Hypothalamus (tissue), 51 donors: ENCODE data around the gene HJV.
"Not testable (repeated sequence)": the region's sequence is repeated elsewhere in the genome, so short reads cannot be mapped to it uniquely, and the experiment has no call there.

ENCODE experiments used
- DNase-seq, 51 donors: peaks; one replicate each; lab custom pipeline; 2025; lab: John Stamatoyannopoulos, UW

Gene HJV, protein sequence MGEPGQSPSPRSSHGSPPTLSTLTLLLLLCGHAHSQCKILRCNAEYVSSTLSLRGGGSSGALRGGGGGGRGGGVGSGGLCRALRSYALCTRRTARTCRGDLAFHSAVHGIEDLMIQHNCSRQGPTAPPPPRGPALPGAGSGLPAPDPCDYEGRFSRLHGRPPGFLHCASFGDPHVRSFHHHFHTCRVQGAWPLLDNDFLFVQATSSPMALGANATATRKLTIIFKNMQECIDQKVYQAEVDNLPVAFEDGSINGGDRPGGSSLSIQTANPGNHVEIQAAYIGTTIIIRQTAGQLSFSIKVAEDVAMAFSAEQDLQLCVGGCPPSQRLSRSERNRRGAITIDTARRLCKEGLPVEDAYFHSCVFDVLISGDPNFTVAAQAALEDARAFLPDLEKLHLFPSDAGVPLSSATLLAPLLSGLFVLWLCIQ

DNA sequence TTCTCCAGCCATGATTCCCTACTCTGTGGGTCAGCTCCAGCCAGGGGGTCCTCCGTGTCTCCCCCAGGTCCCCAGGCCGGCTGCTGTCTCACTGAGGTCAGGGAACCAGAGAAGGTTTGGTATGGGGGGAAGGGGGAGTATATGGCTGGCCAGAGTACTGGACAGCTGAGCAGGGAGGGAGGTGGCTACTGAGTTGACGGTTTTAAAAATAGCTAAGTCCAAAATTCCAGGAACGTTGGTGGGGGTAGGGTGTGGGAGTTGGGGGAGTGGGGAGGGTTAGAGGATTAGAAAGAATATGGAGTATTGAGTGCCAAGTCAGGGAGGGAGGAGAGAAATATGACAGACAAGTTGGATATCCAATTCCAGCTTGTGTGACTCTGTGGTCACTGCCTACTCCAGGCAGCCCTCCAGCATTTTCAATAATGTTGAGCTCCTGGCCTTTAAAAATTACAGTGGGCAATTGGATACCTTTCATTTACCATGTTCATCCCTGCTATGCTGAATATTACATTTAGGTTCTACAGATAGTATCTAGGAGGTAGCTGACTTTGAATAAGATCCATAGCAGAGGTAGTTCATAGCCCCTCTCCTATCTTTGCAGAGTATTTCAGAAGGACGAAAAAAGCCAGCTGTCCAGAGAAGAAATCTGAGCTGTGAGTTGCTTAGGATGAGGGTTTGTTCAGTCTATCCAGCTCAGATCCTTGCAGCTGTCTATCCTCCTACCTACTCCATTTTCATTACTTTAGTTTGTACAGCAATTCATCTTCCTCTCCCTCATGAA lies at the start of gene HJV:
Gene HJV (minus strand): TSS at position 114 of the 781 bp plus-strand sequence. CDS start 1,504 bp downstream, outside the sequence.
- DNase-seq, result no peak

DNA sequence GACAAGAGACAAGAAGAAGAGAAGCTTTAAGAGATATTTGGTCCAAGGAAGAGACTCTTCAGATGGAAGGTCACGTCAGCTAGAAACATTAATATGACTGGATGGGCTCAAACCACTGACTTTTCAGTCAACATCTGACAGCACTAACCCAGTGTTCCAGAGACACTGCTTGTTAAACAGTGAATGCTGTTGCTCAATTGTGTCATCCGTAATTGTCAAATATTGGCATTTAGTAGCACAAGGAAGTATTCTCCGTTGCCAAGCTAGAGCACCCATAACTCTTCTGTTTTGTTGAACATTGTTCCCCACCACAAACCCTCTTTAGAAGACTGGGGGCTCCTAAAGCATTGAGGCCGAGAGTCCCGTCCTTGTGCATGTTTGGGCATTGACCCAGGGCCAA lies 37.6 kb upstream of the HJV start:
- DNase-seq, result not testable (repeated sequence)

DNA sequence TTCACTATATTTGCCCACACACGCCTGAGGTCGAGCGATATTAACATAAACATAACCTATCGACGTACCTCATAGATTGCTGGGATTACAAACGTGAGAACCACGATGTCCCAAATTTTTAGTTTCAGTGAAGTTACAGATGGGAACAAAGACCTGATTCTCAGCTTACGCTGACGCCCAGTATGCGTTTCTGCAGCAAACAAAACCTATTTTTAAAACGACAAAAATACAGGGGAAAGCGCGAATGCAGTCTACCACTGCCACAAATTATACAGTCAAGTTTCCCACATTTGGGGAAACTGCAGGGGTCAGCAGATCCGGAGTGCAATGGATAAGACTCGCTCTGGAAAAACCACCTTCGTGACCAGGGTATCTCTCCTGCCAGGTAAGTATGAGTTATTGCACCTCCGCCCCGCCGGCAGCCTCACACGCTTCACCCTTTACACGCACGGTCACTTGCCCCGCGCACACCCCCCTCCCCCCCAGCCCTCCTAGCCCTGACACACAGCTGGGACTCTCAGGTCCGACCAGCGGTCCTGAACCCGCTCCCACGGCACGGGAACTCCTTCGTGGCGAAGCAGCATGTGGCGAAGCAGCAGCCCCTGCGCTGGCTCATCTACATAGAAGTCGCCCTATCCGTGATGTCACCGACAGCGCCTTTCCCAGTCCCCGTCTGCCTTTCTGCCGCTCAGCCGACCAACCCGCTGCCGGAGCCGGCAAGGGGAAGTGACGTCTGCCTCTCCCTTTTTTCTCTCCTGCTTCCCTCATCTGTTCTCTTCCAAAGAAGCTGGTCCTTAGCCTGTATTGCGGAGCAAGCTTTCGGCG lies 30.5 kb upstream of the HJV start:
- DNase-seq, result peak; percentile 31 to 95 (median 81)

DNA sequence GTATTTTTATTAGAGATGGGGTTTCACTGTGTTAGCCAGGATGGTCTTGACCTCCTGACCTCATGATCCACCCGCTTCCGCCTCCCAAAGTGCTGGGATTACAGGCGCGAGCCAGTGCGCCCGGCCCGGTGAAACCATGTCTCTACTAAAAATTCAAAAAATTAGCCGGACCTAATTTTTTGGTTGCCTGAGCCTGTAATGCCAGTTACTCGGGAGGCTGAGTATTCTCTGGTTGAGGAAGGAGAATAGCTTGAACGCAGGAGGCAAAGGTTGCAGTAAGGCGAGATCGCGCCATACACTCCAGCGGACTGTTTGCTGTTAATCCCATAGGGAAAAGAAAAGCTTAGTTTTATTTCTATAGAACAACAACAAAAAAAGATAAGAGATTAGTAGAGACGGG lies 29.9 kb upstream of the HJV start:
- no peak for DNase-seq

DNA sequence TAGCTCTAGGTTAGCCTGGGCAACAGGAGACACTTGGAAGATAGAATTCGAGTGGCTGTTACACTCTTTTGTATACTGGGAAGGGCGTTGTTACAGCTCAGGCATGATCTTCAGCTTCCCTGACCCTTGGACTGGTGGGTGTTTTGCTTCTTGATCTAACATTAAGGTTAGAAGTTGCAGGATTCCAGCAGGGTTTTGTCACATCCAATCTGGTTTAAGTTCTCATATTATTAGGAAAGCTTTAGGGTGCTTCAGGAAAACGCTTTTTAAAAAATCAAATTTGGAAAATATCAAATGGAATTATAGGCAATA lies 29.1 kb upstream of the HJV start:
- not testable (repeated sequence) for DNase-seq

DNA sequence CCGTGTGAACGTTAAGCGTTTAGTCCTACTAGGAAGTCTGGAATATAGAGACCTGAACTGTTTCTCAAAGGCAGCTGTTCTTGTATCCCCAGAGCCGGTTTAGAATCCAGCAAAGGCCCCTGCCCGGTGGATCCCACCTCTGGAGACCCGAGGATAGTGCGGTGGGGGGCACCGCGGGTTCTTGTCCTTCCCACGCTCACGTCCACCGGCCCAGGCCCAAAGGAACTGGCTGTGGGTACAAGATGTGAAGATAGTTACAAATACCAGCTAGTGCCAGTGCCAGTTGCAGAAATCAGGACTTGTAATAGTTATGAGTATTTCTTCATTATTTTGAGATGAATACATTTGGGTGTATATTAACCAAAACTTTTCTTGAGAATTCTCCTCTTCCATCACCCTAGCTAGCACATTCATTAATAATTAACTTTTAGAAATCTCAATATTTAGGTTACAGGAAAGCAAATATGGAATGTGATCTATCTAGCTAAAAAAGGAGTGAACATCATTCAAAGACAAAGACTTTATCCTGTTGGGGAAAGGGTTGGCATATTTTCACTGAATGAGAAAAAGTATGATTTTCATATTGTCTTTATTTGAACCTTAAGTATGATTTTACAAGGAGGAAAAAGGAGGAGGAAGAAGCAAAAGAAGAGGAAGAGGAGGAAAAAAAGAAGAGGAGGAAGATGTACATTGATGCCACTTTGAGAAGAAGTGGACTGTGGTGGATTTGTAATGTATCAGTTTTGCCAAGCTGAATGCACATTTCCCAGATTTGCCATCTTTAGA lies 28.5 kb upstream of the HJV start:
- DNase-seq, result not testable (repeated sequence)

DNA sequence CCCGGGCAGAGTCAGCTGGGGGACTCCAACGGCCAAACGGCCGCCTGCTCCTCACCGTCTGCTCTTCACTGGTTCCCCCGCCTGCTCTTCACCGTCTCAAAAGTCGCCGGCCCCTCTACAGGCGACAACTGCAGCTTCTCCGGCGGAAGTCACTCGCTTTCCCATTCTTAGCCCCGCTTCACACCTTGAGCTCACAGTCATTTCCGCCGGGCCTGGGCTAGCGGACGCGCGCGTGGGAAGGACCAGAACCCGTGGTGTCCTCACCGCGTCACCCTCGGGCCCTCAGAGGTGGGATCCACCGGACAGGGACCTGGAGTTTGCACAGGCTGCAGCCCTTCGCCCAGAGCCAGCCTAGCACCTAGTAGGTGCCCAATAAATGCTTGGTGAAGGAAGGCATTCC lies 27.9 kb upstream of the HJV start:
- no peak for DNase-seq

DNA sequence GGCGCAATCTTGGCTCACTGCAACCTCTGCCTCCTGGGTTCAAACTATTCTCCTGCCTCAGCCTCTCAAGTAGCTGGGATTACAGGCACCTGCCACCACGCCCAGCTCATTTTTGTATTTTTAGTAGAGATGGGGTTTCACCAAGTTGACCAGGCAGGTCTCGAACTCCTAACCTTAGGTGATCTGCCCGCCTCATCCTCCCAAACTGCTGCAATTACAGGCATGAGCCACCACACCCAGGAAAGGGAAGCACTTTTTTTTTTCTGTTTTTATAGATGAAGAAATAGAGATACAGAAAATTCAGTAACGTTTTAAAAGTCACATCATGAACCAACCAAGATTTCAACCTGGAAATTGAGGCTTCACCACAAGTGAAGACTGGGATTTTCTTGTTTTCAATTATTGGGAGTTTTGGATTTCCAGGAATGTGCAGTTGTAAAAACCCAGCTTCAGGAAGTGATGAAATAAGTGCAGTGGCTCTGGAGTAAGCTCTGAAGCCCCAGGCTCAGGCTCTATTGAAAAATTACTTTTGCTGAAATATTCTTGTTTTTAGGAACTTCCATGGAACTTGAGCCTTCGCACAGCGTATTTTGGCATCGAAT lies 27.1 kb upstream of the HJV start:
- DNase-seq, result not testable (repeated sequence)

DNA sequence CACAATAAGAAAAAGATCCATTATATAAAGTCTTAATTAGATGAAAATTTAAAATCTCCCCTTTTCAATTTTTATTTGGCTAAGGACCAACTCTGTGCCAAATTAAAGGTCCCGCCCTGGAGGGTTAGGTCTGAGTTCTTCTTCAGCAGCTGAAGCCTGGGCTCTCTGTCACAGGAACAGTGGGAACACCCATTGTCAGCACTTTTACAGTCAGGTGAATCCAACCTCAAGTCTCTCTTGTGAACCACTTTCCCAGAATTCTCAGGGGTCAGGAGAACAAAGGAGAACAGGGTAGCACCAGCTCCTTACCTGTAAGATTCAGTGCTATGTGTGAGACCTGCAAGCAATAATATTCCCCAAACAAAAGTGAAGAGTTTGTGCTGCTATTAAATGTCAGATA lies 25.1 kb upstream of the HJV start:
- no peak for DNase-seq

DNA sequence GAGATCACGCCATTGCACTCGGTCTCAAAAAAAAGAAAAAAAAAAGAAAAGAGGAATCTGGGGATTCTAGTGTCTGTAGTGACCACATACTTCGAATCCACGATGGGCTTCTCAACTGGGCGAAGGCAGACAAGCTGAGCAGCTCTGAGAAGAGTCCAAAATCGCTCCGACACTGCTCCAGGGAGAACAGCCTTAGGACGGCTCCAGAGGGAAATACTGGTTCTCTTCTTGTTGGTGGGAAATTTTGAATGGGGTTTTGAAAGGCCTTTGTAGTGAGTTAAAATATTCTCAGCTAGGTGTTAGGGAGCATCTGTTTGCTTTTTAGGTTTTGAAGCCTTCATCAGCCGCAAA lies 18.3 kb upstream of the HJV start:
- peak in 3 of 51 donors; percentile 19 to 42 (median 23) for DNase-seq

DNA sequence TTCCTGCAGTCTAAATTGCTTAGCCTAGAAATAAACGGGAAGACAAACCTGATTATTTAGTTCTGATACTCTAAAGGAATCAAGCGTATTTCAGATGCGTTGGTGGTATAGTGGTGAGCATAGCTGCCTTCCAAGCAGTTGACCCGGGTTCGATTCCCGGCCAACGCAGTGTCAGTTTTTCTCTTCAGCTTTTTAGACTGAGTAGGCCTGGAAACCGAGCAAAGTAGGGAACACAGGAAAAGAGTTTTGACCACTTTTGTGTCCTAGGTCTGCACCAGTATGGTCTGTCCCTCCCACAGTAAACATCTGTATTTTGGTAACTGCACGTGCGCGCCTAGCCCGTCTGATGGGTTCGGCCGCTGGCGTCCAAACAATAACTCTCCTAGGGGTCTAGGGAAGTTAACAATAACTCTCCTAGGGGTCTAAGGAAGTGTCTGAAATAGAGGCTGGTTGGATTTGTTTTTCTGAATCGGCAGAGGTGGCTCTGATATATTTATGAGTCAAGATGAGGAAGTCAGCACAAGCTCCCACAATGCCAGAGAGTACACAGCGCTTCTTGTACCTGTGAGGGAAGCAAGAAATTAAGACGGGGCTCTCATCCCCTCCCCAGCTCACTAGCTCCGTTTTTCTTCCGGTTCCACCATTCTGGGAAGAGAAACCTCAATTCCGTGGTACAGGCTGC lies 15.6 kb upstream of the HJV start:
- DNase-seq, result peak in 47 of 51 donors; percentile 10 to 88 (median 58)

DNA sequence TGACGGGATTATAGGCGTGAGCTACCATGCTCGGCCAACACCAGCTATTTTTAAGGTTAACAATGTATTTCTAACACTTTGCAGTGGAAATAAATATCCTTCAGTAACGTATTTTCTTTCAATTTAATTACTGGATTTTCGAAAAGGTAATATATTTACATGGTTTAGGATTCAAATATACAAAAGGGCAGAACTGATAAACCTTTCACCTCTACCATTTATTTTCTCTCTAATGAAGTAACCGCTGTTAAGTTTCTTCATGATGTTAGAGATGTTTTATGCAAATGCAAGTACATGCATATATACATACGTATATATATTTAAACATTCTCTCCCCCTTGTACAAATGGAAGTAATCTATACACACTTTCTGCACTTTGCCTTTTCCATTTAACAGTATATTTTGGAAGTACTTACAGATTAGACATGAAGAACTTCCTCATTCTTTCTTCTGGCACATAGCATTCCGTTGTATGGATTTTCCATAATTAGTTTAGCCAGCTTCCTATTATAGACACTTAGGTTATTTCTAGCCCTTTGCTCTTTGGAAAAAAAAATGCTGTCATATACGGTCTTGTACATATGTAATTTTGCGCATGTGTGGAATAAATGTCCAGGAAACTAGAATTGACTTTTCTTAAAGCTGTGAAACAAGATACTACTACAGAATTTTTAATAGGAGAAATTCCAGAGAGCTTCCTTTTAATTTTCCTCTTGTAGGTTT lies 14.9 kb upstream of the HJV start:
- DNase-seq, result no peak

DNA sequence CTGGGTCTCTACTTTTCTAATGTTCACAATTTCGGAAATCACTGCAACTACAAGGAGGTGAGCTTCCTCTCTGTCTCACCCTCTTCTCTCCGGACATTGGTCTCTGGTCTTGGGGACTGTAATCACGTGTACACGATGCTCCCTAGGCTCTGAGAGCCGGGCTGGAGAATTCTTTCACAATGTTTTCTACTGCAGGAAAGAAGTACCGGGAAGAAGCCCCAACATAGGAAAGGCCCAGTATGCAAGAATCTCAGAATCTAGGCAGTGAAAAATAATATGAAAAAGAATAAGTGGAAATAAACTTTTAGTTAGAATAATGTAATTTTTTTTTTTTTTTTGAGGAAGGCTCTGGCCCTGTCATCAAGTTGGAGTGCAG lies 13.5 kb upstream of the HJV start:
- no peak for DNase-seq

DNA sequence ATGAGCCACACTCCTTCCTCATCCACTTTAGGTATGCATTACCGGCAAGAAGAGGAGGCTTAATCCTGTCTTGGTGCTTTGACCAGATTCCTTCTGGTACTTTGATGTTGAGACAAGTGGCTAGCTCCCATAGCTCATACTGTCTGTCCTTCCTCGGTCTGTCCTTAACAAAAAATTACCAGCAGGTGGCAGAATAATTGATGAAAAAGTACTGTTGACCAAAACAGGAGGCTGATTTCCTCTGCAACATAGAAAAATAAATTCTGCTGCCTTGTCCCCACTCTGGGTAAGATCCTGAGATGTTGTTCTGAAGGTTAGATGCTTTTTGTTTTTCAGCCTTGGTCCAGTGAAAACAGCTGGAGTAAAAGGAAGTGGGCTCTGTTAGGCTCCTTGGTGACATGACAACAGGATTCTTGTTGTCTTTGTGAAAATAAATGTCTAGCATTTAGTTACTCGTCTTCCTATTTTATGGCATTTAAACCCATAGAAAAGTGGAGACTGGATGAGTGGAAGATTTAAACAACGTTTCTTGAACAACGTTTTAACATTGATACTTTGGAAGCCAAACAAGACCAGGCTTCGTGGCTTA lies 11.2 kb upstream of the HJV start:
- peak in 2 of 51 donors; percentile 13 to 42 for DNase-seq

DNA sequence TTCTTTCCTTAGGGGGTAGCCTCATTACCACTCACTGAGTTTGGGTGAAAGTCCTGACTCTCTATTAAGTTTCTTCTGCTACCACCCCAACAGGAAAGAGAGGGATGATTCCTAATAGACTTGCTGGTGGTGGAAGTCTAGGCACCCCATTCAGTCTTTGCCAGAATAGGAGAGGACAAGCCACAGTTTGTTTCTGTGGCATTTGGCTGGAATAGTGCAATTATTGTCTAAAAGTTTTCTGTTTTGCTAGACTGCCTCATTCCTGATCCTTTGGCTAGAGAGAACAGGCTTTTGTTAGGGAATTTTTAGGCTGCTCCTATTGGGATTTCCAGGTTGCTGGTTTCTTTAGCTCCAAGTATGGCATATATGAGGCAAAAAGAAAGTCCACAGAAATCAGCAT lies 9.9 kb upstream of the HJV start:
- peak in 1 of 51 donors; percentile 6 for DNase-seq

DNA sequence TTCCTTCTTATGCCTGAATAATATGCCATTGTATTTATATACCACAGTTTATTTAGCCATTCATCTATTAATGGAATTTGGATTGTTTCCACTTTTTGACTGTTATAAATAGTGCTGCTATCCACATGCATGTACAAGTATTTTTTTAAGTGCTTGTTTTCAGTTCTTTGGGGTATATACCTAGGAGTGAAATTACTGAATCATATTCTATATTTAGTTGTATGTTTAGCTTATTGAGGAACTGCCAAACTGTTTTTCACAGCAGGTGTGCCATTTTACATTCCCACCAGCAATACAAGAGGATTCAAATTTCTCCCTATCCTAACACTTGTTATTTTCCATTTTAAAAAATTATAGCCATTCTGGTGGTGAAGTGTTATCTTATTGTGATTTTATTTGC lies 7.6 kb upstream of the HJV start:
- no peak for DNase-seq

DNA sequence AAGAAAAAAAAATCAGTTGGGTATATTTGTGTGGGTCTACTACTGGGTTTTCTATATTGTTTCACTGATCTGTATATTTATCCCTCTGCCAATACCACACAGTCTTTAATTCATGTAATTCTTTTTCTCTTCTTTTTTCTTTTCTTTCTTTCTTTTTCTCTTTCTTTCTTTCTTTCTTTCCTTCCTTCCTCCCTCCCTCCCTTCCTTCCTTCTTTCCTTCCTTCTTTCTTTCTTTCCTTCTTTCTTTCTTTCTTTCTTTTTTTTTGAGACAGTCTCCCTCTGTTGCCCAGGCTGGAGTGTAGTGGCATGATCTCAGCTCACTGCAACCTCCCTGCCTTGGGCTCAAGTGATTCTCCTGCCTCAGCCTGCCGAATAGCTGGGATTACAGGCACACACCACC lies 5.1 kb upstream of the HJV start:
- not testable (repeated sequence) for DNase-seq

DNA sequence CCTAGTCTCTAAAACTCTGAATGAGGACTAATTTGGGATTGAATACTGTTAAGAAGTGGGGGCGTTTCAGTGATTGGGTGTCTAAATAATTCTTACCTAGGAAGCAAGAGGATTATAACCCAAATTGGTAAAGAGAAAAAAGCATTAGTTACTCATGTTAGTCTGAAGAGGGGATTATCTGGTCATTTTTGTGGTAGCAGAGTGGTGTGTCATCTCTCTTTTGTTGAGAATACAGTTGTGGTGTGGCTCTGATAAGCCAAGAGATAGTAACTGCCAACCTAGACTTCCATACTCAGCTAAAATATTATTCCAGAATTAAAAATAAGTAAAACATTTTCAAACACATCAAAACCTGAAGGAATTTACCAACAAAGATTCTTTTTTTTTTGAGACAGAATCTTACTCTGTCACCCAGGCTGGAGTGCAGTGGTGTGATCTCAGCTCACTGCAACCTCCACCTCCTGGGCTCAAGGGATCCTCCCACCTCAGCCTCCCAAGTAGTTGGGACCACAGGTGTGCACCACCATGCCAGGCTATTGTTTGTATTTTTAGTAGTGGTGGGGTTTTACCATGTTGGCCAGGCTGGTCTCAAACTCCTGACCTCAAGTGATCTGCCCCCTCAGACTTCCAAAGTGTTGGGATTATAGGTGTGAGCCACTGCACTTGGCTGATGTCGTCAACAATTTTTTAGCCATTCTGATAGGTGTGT lies 4.4 kb upstream of the HJV start:
- DNase-seq, result not testable (repeated sequence)
